Lower lobe of right lung (tissue), 2 donors: Measurements from ENCODE around the gene VPS8. TPM values are rescaled to one million over a fixed set of nuclear protein-coding genes. Genes with fewer than 3 reads are reported as not detected.

ENCODE experiments used
- ATAC-seq, 2 donors: fragments of 200-7000 bp; cut with Tn5 transposase; one replicate each; pipeline ENCODE4 v1.9.1; 2020 to 2022; ENCODE audit warnings: mild to moderate bottlenecking in 2 of 2, moderate library complexity in 2 of 2
- DNase-seq: peaks from one replicate; pipeline ENCODE4 v3.0.0-alpha.2; 2020
- H3K27ac ChIP-seq: fragments of 200-600 bp; one replicate; pipeline ENCODE4 v1.8.0; 2022
- H3K27me3 ChIP-seq: fragments of 200-600 bp; one replicate; pipeline ENCODE4 v1.8.0; 2022; ENCODE audit warnings: low read depth
- H3K36me3 ChIP-seq: fragments of 200-600 bp; one replicate; pipeline ENCODE4 v1.8.0; 2022; ENCODE audit warnings: mild to moderate bottlenecking
- H3K4me1 ChIP-seq: fragments of 200-600 bp; one replicate; pipeline ENCODE4 v1.8.0; 2022
- H3K4me3 ChIP-seq: fragments of 200-600 bp; one replicate; pipeline ENCODE4 v1.8.0; 2022; ENCODE audit warnings: mild to moderate bottlenecking
- H3K9me3 ChIP-seq: fragments of 200-600 bp; one replicate; pipeline ENCODE4 v1.8.0; 2022
- CTCF ChIP-seq: fragments of 200-600 bp; IDR thresholded peaks from one replicate; pipeline ENCODE4 v1.8.0; 2022; ENCODE audit warnings: antibody characterized with exemption, mild to moderate bottlenecking
- intact Hi-C: fragments of 100-400 bp; cut with DNase I; formaldehyde crosslinking; loops from one replicate; pipeline ENCODE4 v1.11.0; 2022
- total RNA-seq: library from RNA; stranded (reverse); fragmentation: NEBNext Ultra II Directional; extraction: Animal tissue kit (Norgen Biotek cat#: 25700); gene quantifications from one replicate; pipeline ENCODE4 v1.2.1, GENCODE V29; 2021
- donor health status: DM: no; HTN: yes; CAD: no; lungs with severe emphysema.

The VPS8 gene
- total RNA-seq, 1 donor from 2014 or later: 84.7 TPM

- no peaks in the 10 kb centered on the region for H3K4me1 ChIP-seq
- intact Hi-C loops: no loop called here
- DNase-seq (no peak), ATAC-seq (no peak)
- peak overlapping the region; percentile 73 for H3K27ac ChIP-seq
- H3K4me3 ChIP-seq: no peak overlapping the region
- H3K9me3 ChIP-seq: no peaks in the 10 kb centered on the region
- no peak for TF ChIP-seq CTCF
- no peaks in the 10 kb centered on the region for H3K27me3 ChIP-seq
- H3K36me3 ChIP-seq: no peaks in the 10 kb centered on the region
Measured at GRCh38 chr3:184772667-184773272, 39.2 kb upstream of the VPS8 start.

- intact Hi-C loops: no loop called here
- DNase-seq (no peak), ATAC-seq (peak; percentile 10 to 28)
- H3K4me3 ChIP-seq: no peak overlapping the region
- H3K9me3 ChIP-seq: no peaks in the 10 kb centered on the region
- peaks cover 4% of the 10 kb centered on the region for H3K27me3 ChIP-seq
- TF ChIP-seq CTCF: no peak
- peak overlapping the region; percentile 73 for H3K27ac ChIP-seq
- H3K36me3 ChIP-seq: no peaks in the 10 kb centered on the region
- H3K4me1 ChIP-seq: no peaks in the 10 kb centered on the region
Measured at GRCh38 chr3:184773283-184774186, 38.4 kb upstream of the VPS8 start.

GRCh38 chr3:184776916-184777315 is 35.0 kb upstream of the VPS8 start:
- DNase-seq: no peak
- intact Hi-C loops: no loop called here
- no peak for ATAC-seq
- Histone ChIP-seq H3K27ac (no peak overlapping the region), H3K36me3 (no peaks in the 10 kb centered on the region), H3K27me3 (peaks cover 22% of the 10 kb centered on the region), H3K4me3 (no peak overlapping the region), H3K4me1 (no peaks in the 10 kb centered on the region), H3K9me3 (no peaks in the 10 kb centered on the region)
- no peak for TF ChIP-seq CTCF

GRCh38 chr3:184777566-184778356 is 34.2 kb upstream of the VPS8 start:
- H3K36me3 ChIP-seq: no peaks in the 10 kb centered on the region
- intact Hi-C loops: no loop called here
- ATAC-seq (peak; percentile 86 to 91), DNase-seq (peak; percentile 84)
- peak; percentile 84 for TF ChIP-seq CTCF
- H3K27me3 ChIP-seq: peaks cover 22% of the 10 kb centered on the region
- no peaks in the 10 kb centered on the region for H3K4me1 ChIP-seq
- no peak overlapping the region for H3K4me3 ChIP-seq
- H3K9me3 ChIP-seq: no peaks in the 10 kb centered on the region
- H3K27ac ChIP-seq: no peak overlapping the region

GRCh38 chr3:184778426-184779332 is 33.3 kb upstream of the VPS8 start:
- DNase-seq: no peak
- Histone ChIP-seq H3K36me3 (no peaks in the 10 kb centered on the region), H3K4me1 (no peaks in the 10 kb centered on the region), H3K27me3 (peaks cover 22% of the 10 kb centered on the region), H3K27ac (no peak overlapping the region), H3K4me3 (no peak overlapping the region), H3K9me3 (no peaks in the 10 kb centered on the region)
- intact Hi-C loops: no loop called here
- no peak for ATAC-seq
- TF ChIP-seq CTCF: no peak
